Mucosa of descending colon (tissue), 3 donors: ENCODE data around the gene SS18. TPM values are rescaled to one million over a fixed set of nuclear protein-coding genes. Genes with fewer than 3 reads are reported as not detected.

Experiments
- ATAC-seq: fragments of 200-7000 bp; cut with Tn5 transposase; one replicate; pipeline ENCODE4 v1.9.1; 2020; ENCODE audit warnings: mild to moderate bottlenecking, moderate library complexity
- DNase-seq, 3 donors: peaks; one replicate each; pipeline ENCODE4 v3.0.0-alpha.2; 2020
- H3K36me3 ChIP-seq: fragments of 200-600 bp; one replicate; pipeline ENCODE4 v1.8.0; 2021; ENCODE audit warnings: low read depth, mild to moderate bottlenecking
- H3K4me1 ChIP-seq: fragments of 200-600 bp; one replicate; pipeline ENCODE4 v1.8.0; 2021; ENCODE audit warnings: low read depth, mild to moderate bottlenecking
- H3K4me3 ChIP-seq: fragments of 200-600 bp; one replicate; pipeline ENCODE4 v1.8.0; 2021; ENCODE audit warnings: mild to moderate bottlenecking
- H3K9me3 ChIP-seq: fragments of 200-600 bp; one replicate; pipeline ENCODE4 v1.8.0; 2021; ENCODE audit warnings: mild to moderate bottlenecking
- intact Hi-C, 2 donors: fragments of 100-400 bp; cut with DNase I in 1 of 2; cut with micrococcal nuclease in 1 of 2; formaldehyde crosslinking; loops; one replicate each; pipeline versions ENCODE4 v1.11.0 to v1.11.1; 2022; cut with DNase I, micrococcal nuclease
- total RNA-seq, 3 donors: library from RNA; stranded (reverse); fragmentation: NEBNext Ultra II Directional in 2 of 3; extraction: Animal tissue kit (Norgen Biotek cat#: 25700) in 2 of 3; gene quantifications; one replicate each; pipeline versions ENCODE4 v1.2.1 to v1.2.4, GENCODE V29; 2021 to 2023
- TF ChIP-seq, protein P1 (sequence below): fragments of 200-600 bp; IDR thresholded peaks from one replicate; pipeline ENCODE4 v1.8.0; 2022; ENCODE audit warnings: antibody characterized with exemption, mild to moderate bottlenecking
- donor health status: DM: no; HTN: no; CAD: no; lungs with moderate emphysema.
- donor health status: DM: no; HTN: no; CAD: no.
- donor health status: DM: no; HTN: yes; CAD: no.

SS18 gene
- total RNA-seq, 3 donors from 2014 or later, result 45.5 to 61.8 (median 55.7) TPM

DNA sequence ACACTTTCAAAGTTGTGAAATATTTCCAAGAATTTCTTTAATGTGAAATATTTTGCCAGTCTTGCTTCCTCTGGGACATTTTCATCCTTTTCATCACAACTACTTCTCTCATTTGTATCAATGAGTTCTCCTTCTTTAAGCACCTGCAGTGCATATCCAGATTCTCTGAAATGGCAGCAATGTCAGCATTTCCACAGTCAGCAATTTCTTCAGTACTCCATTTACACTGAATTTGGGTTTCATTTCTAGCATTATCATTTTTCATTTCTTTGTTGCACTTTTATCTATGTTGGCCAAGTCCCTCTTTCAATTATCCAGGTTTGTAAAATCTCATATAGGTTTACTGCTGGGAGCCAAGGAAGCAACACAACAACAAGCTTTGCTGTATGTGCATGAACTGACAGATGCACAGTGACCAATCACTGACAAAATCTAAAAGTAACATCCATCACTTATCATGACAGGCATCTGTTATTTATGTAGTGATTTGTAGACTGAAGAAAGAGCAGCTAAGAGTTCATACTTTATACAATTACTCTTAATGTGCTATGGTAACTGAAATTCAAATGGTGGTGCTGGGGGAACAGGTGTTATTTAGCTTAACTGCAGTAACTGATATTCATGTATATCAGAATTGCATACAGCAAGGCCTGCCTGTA is 43.9 kb downstream of the SS18 start:
- ATAC-seq, result no peak
- H3K4me3 ChIP-seq, result no peak overlapping the region

DNA sequence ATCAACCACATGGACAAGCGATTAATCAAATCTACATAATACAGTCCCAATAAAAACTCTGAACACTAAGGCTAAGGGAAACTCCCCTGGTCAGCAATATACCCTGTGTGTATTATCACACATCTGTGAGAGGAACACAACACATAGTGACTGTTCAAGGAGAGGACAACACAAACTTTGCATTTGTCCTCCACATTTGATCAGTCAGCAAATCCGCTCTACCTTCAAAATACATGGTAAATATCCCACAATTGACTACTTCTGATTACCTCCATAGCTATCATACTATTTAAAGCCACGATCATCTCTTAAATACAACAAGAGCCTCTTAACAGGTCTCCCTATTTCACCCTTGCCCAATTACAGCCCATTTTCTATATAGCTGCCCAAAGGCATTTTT is 45.6 kb downstream of the SS18 start:
- ATAC-seq, result no peak
- TF ChIP-seq, protein P1, sequence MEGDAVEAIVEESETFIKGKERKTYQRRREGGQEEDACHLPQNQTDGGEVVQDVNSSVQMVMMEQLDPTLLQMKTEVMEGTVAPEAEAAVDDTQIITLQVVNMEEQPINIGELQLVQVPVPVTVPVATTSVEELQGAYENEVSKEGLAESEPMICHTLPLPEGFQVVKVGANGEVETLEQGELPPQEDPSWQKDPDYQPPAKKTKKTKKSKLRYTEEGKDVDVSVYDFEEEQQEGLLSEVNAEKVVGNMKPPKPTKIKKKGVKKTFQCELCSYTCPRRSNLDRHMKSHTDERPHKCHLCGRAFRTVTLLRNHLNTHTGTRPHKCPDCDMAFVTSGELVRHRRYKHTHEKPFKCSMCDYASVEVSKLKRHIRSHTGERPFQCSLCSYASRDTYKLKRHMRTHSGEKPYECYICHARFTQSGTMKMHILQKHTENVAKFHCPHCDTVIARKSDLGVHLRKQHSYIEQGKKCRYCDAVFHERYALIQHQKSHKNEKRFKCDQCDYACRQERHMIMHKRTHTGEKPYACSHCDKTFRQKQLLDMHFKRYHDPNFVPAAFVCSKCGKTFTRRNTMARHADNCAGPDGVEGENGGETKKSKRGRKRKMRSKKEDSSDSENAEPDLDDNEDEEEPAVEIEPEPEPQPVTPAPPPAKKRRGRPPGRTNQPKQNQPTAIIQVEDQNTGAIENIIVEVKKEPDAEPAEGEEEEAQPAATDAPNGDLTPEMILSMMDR, result no peak
- Histone ChIP-seq H3K9me3 (no peaks in the 10 kb centered on the region), H3K4me3 (no peak overlapping the region), H3K36me3 (no peaks in the 10 kb centered on the region), H3K4me1 (peaks cover 4% of the 10 kb centered on the region)
- no peak for DNase-seq
- intact Hi-C loops, result no loop called here

More for the DNA sequence above, 43.9 kb downstream of the SS18 start:
- DNase-seq, result no peak
- no peaks in the 10 kb centered on the region for H3K9me3 ChIP-seq
- H3K36me3 ChIP-seq, result no peaks in the 10 kb centered on the region
- TF ChIP-seq, protein P1, result no peak
- peaks cover 4% of the 10 kb centered on the region for H3K4me1 ChIP-seq
- intact Hi-C loops, result no loop called here

DNA sequence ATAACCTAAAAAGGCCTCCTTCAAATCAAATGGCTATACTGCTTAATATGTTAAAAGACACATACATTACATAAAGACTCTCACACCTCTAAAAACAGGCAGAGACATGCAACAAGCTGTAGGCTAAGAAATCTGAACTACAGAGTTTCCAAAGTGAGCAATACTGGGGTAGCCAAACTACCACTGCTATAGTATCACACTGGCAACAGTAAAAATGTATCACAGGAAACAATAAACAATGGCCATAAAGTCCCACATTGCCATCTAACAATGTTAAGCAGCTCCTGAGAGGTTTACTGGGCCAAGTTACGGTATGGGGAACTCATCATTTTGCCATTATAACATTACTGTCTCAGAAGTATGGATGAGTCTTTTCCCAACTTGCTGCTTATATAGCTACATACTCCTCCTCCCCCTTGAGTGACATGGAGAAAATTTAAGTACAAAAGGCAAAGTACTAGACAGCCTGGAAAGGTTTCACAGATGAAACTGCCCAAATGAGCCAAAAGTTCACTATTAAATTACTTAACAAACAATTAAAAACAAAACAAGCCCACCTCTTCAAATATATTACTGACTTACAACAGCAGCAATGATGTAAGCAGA is 50.3 kb downstream of the SS18 start:
- intact Hi-C loops, result no loop called here
- H3K9me3 ChIP-seq, result no peaks in the 10 kb centered on the region

DNA sequence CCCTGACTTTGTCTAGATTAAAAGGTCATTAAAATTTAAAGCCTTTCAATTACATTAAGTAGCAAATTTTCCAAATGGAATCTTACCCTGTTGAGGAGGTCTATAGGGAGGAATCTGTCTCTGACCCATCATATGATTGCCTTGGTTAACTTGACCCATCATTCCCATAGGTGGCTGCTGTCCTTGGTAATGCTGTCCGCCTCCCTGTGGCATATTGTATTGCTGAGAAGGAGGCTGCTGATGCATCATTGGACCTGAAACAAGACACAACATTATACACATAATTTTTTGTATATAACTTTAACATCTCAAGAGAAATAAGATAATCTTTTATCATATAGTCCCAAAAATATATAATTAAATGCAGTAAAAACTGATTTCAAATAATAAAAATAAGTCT is 51.2 kb downstream of the SS18 start:
- H3K4me1 ChIP-seq, result no peaks in the 10 kb centered on the region
- TF ChIP-seq, protein P1, result no peak
- intact Hi-C loops, result no loop called here
- H3K9me3 ChIP-seq, result no peaks in the 10 kb centered on the region
- ATAC-seq (no peak), DNase-seq (no peak)
- H3K36me3 ChIP-seq, result no peaks in the 10 kb centered on the region
- H3K4me3 ChIP-seq, result no peak overlapping the region

More for the DNA sequence above, 50.3 kb downstream of the SS18 start:
- TF ChIP-seq, protein P1, result no peak
- Histone ChIP-seq H3K4me3 (no peak overlapping the region), H3K4me1 (no peaks in the 10 kb centered on the region), H3K36me3 (no peaks in the 10 kb centered on the region)
- DNase-seq, result no peak
- ATAC-seq, result no peak

DNA sequence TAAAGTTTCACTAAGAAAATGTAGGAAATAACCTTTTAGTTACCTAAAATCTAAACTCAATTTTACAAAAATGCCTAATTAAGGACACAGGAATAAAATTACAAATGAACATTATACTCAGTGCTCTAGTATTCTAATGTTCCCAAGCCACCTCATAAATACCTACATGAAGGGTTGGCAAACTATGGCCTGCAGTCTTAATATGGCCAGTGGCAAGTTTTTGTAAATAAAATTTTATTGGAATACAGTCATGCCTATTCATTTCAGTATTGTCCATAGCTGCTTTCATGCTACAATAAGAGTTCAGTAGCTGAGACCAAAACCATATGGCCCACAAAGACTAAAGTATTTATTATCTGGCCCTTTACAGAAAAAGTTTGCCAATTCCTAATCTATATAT is 53.8 kb downstream of the SS18 start:
- TF ChIP-seq, protein P1, result no peak
- ATAC-seq, result no peak
- H3K36me3 ChIP-seq, result no peaks in the 10 kb centered on the region
- H3K4me3 ChIP-seq, result no peak overlapping the region
- no peaks in the 10 kb centered on the region for H3K4me1 ChIP-seq
- no peak for DNase-seq
- intact Hi-C loops, result no loop called here
- H3K9me3 ChIP-seq, result no peaks in the 10 kb centered on the region
